ENCODE results near the gene PHLDB2. TPM values are rescaled to one million over a fixed set of nuclear protein-coding genes. Genes with fewer than 3 reads are reported as not detected.

Gene PHLDB2
- total RNA-seq, 1 donor from 2014 or later: 2.5 TPM

GRCh38 chr3:111955876-111956275 lies 96.8 kb downstream of the PHLDB2 start:
- Mint-ChIP-seq H3K4me1 (no peaks in the 10 kb centered on the region), H3K36me3 (ENCODE audit: low read depth) (no peaks in the 10 kb centered on the region), H3K9me3 (no peaks in the 10 kb centered on the region), H3K27ac (no peak overlapping the region), H3K27me3 (peaks cover 3% of the 10 kb centered on the region), H3K4me3 (no peak overlapping the region)
- DNase-seq: no peak
- no peak for ATAC-seq (ENCODE audit: low read depth)
- POLR2A ChIA-PET: no interaction called here
- CTCF ChIA-PET: no interaction called here
- intact Hi-C loops (cut with micrococcal nuclease): no loop called here
- no peak for TF ChIP-seq CTCF (IDR thresholded peaks at IDR 0.05)

- TF ChIP-seq CTCF (IDR thresholded peaks at IDR 0.05): no peak
- intact Hi-C loops (cut with micrococcal nuclease): no loop called here
- no peaks in the 10 kb centered on the region for H3K9me3 Mint-ChIP-seq
- no peak for DNase-seq
- POLR2A ChIA-PET: no interaction called here
- no peaks in the 10 kb centered on the region for H3K36me3 Mint-ChIP-seq (ENCODE audit: low read depth)
- CTCF ChIA-PET: no interaction called here
- H3K27me3 Mint-ChIP-seq: peaks cover 3% of the 10 kb centered on the region
- ATAC-seq (ENCODE audit: low read depth): no peak
- no peak overlapping the region for H3K27ac Mint-ChIP-seq
- H3K4me1 Mint-ChIP-seq: no peaks in the 10 kb centered on the region
- no peak overlapping the region for H3K4me3 Mint-ChIP-seq
Observed at GRCh38 chr3:111956449-111956848, 97.4 kb downstream of the PHLDB2 start.

- no peak for DNase-seq
- H3K4me1 Mint-ChIP-seq: no peaks in the 10 kb centered on the region
- ATAC-seq (ENCODE audit: low read depth): no peak
- no peaks in the 10 kb centered on the region for H3K9me3 Mint-ChIP-seq
- intact Hi-C loops (cut with micrococcal nuclease): no loop called here
- peaks cover 3% of the 10 kb centered on the region for H3K27me3 Mint-ChIP-seq
- TF ChIP-seq CTCF (IDR thresholded peaks at IDR 0.05): no peak
- no peak overlapping the region for H3K4me3 Mint-ChIP-seq
- H3K27ac Mint-ChIP-seq: no peak overlapping the region
- no peaks in the 10 kb centered on the region for H3K36me3 Mint-ChIP-seq (ENCODE audit: low read depth)
- ChIA-PET CTCF (interaction anchor here (2.1 kb wide), 1 partner anchor 240 kb away, joined by 8 read pairs; no protein-coding TSS in a partner anchor), POLR2A (interaction anchor here (0.6 kb wide), 1 partner anchor 21 kb away, joined by 4 read pairs; the partner anchor contains the start of gene ABHD10)
Observed at GRCh38 chr3:111956995-111957734, 98.1 kb downstream of the PHLDB2 start.

GRCh38 chr3:111961461-111962164 lies 102.5 kb downstream of the PHLDB2 start:
- ATAC-seq (ENCODE audit: low read depth) (no peak), DNase-seq (no peak)
- Mint-ChIP-seq H3K4me3 (no peak overlapping the region), H3K4me1 (no peaks in the 10 kb centered on the region), H3K27me3 (peaks cover 3% of the 10 kb centered on the region), H3K36me3 (ENCODE audit: low read depth) (no peaks in the 10 kb centered on the region), H3K9me3 (no peaks in the 10 kb centered on the region), H3K27ac (no peak overlapping the region)
- TF ChIP-seq CTCF (IDR thresholded peaks at IDR 0.05): no peak
- CTCF ChIA-PET: interaction anchor here (1.7 to 3.2 kb wide), 2 partner anchors 246 to 293 kb away, joined by 5 to 10 read pairs; no protein-coding TSS in a partner anchor
- intact Hi-C loops (cut with micrococcal nuclease): no loop called here
- POLR2A ChIA-PET: no interaction called here

- no peak for ATAC-seq (ENCODE audit: low read depth)
- Mint-ChIP-seq H3K36me3 (ENCODE audit: low read depth) (no peaks in the 10 kb centered on the region), H3K27ac (no peak overlapping the region), H3K27me3 (no peaks in the 10 kb centered on the region), H3K4me1 (peaks cover 5% of the 10 kb centered on the region), H3K4me3 (no peak overlapping the region), H3K9me3 (no peaks in the 10 kb centered on the region)
- ChIA-PET POLR2A (no interaction called here), CTCF (interaction anchor here (3.2 kb wide), 1 partner anchor 247 kb away, joined by 10 read pairs; no protein-coding TSS in a partner anchor)
- no peak for TF ChIP-seq CTCF (IDR thresholded peaks at IDR 0.05)
- intact Hi-C loops (cut with micrococcal nuclease): no loop called here
- no peak for DNase-seq
Observed at GRCh38 chr3:111963424-111963823, 104.4 kb downstream of the PHLDB2 start.
